H54 (cell line): ENCODE results near the gene BEGAIN.
A peak's percentile ranks its signal among the peaks of the same experiment; 100 is the strongest.

ENCODE experiments used
- DNase-seq: peaks from one replicate; pipeline ENCODE4 v3.0.0; 2011; ENCODE audit warnings: low spot score, mixed read lengths; ENCODE audit not compliant: insufficient read length
- FAIRE-seq: peaks from 3 replicates; lab custom pipeline; 2011; peaks lifted over from hg19 to GRCh38; lab: Jason Lieb, UNC
- POLR2A ChIP-seq: IDR thresholded peaks from 2 replicates; pipeline ENCODE4 v1.6.1; 2011; ENCODE audit warnings: low read depth, mild to moderate bottlenecking, low read length

Gene BEGAIN

GRCh38 chr14:100555436-100556139 is 31.6 kb downstream of the BEGAIN start:
- TF ChIP-seq POLR2A: no peak
- DNase-seq: no peak
- no peak for FAIRE-seq

- no peak for FAIRE-seq
- TF ChIP-seq POLR2A: no peak
Observed at GRCh38 chr14:100554696-100555320, 32.4 kb downstream of the BEGAIN start.

GRCh38 chr14:100554082-100554677 is 33.0 kb downstream of the BEGAIN start:
- FAIRE-seq (no peak), DNase-seq (no peak)
- no peak for TF ChIP-seq POLR2A

More at GRCh38 chr14:100554696-100555320, 32.4 kb downstream of the BEGAIN start:
- no peak for DNase-seq

- FAIRE-seq (no peak), DNase-seq (no peak)
- no peak for TF ChIP-seq POLR2A
Observed at GRCh38 chr14:100553471-100553870, 33.7 kb downstream of the BEGAIN start.

- FAIRE-seq (no peak), DNase-seq (no peak)
- no peak for TF ChIP-seq POLR2A
Observed at GRCh38 chr14:100552524-100553125, 34.6 kb downstream of the BEGAIN start.

- no peak for FAIRE-seq
- no peak for TF ChIP-seq POLR2A
- no peak for DNase-seq
Observed at GRCh38 chr14:100551056-100551455, 36.2 kb downstream of the BEGAIN start.

- FAIRE-seq (no peak), DNase-seq (no peak)
- no peak for TF ChIP-seq POLR2A
Observed at GRCh38 chr14:100549834-100550625, 37.2 kb downstream of the BEGAIN start.

GRCh38 chr14:100548939-100549338 is 38.3 kb downstream of the BEGAIN start:
- FAIRE-seq: no peak

GRCh38 chr14:100548295-100548655 is 38.9 kb downstream of the BEGAIN start:
- no peak for FAIRE-seq
- DNase-seq: no peak
- TF ChIP-seq POLR2A: no peak

More at GRCh38 chr14:100548939-100549338, 38.3 kb downstream of the BEGAIN start:
- TF ChIP-seq POLR2A: no peak
- no peak for DNase-seq

- DNase-seq (peak; percentile 89), FAIRE-seq (peak; percentile 90)
- no peak for TF ChIP-seq POLR2A
Observed at GRCh38 chr14:100547633-100548294, 39.5 kb downstream of the BEGAIN start.

- DNase-seq: no peak
- FAIRE-seq: no peak
- TF ChIP-seq POLR2A: no peak
Observed at GRCh38 chr14:100546051-100546443, 41.2 kb downstream of the BEGAIN start.

- no peak for TF ChIP-seq POLR2A
- FAIRE-seq: no peak
Observed at GRCh38 chr14:100545359-100545758, 41.9 kb downstream of the BEGAIN start.

More at GRCh38 chr14:100545359-100545758, 41.9 kb downstream of the BEGAIN start:
- no peak for DNase-seq
